Measurements from ENCODE around the gene FKBP1A. TPM values are rescaled to one million over a fixed set of nuclear protein-coding genes. Genes with fewer than 3 reads are reported as not detected.

The FKBP1A gene
- total and polyA plus RNA-seq, 2 of the 4 experiments (the other 2 are of a cell fraction): 120 to 528 TPM

DNA sequence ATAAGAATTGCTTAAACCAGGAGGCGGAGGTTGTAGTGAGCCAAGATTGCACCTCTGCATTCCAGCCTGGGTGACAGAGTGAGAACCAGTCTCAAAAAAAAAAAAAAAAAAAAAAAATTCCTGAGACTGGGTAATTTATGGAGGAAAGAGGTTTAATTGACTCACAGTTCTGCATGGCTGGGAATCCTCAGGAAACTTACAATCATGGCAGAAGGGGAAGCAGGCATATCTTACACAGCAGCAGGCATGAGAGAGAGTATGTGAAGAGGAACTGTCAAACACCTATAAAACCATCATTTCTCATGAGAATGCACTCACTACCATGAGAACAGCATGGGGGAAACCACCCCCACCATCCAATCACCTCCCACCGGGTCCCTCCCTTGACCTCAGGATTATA is 1.8 kb upstream of the FKBP1A start:
- ATAC-seq (ENCODE audit: low read depth) (no peak), DNase-seq (no peak)
- Histone ChIP-seq H4K5ac (ENCODE audit: low read depth, low read length) (no peak overlapping the region), H3K4me1 (ENCODE audit: control insufficient read depth, insufficient read depth, low read length) (peaks cover 17% of the 10 kb centered on the region), H3K9me3 (ENCODE audit: control insufficient read depth, insufficient read depth, low read length) (no peaks in the 10 kb centered on the region), H3K79me1 (ENCODE audit: low read depth in 1 of 2, low read length in 2 of 2) (peaks cover 9 to 39% of the 10 kb centered on the region in 2 experiments; a peak in 3 of 4 replicates), H4K20me1 (ENCODE audit: insufficient read depth, low read length) (peaks cover 27% of the 10 kb centered on the region), H3K4me3 (ENCODE audit: insufficient read depth, low read depth, low read length) (no peak overlapping the region), H3K14ac (replicated peaks; ENCODE audit: low read depth, low read length) (no peak overlapping the region), H3K9me1 (ENCODE audit: insufficient read depth, low read length) (peaks cover 24% of the 10 kb centered on the region), H2AFZ (replicated peaks; ENCODE audit: low read length, poor library complexity) (no peak overlapping the region), H3K4me2 (ENCODE audit: low read depth, low read length) (no peak overlapping the region), H2AK5ac (ENCODE audit: low read depth, low read length) (no peak overlapping the region), H3K9ac (ENCODE audit: low read depth, low read length) (no peak overlapping the region), H4K91ac (ENCODE audit: insufficient read depth, low read depth, low read length) (no peak overlapping the region), H3K27me3 (ENCODE audit: control insufficient read depth, insufficient read depth, low read length) (no peaks in the 10 kb centered on the region), H3K18ac (ENCODE audit: low read depth, low read length) (no peak overlapping the region), H3K4ac (ENCODE audit: low read depth, low read length) (no peak overlapping the region), H3K56ac (ENCODE audit: extremely low read depth, insufficient read depth, low read length) (no peak overlapping the region), H2AK9ac (replicated peaks; ENCODE audit: low read depth, low read length, poor library complexity) (no peak overlapping the region), H3K36me3 (ENCODE audit: control insufficient read depth, insufficient read depth, low read length) (peaks cover 5% of the 10 kb centered on the region), H3K23ac (ENCODE audit: low read depth, low read length) (no peak overlapping the region), H4K8ac (ENCODE audit: low read depth in 2 of 2, low read length in 2 of 2) (no peak overlapping the region), H3K27ac (ENCODE audit: insufficient read depth, low read length) (no peak overlapping the region), H2BK5ac (ENCODE audit: low read depth, low read length, poor library complexity, severe bottlenecking) (no peak overlapping the region), H2BK120ac (ENCODE audit: low read depth, low read length) (no peak overlapping the region), H2BK15ac (ENCODE audit: low read depth, low read length) (no peak overlapping the region), H2BK20ac (ENCODE audit: low read depth, low read length) (no peak overlapping the region)
- TF ChIP-seq RCOR1 (IDR thresholded peaks at IDR 0.05; ENCODE audit: insufficient replicate concordance, low read length): no peak
- TF ChIP-seq, protein P1, sequence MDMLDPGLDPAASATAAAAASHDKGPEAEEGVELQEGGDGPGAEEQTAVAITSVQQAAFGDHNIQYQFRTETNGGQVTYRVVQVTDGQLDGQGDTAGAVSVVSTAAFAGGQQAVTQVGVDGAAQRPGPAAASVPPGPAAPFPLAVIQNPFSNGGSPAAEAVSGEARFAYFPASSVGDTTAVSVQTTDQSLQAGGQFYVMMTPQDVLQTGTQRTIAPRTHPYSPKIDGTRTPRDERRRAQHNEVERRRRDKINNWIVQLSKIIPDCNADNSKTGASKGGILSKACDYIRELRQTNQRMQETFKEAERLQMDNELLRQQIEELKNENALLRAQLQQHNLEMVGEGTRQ (IDR thresholded peaks at IDR 0.05; ENCODE audit: low read depth, low read length): no peak
- no peak for TF ChIP-seq ELK1 (IDR thresholded peaks at IDR 0.05; ENCODE audit: borderline replicate concordance, low read depth, low read length)
- no peak for TF ChIP-seq NFE2L2 (IDR thresholded peaks at IDR 0.05; ENCODE audit: low read depth, low read length)
- TF ChIP-seq MXI1 (IDR thresholded peaks at IDR 0.05; ENCODE audit: borderline replicate concordance, low read depth, low read length): no peak
- TF ChIP-seq MAZ (IDR thresholded peaks at IDR 0.05; ENCODE audit: borderline replicate concordance, low read depth, low read length): no peak
- TF ChIP-seq BHLHE40 (IDR thresholded peaks at IDR 0.05; ENCODE audit: low read depth, low read length): no peak
- no peak for TF ChIP-seq CHD1 (IDR thresholded peaks at IDR 0.05; ENCODE audit: low read depth, low read length)
- TF ChIP-seq MAFK (IDR thresholded peaks at IDR 0.05; ENCODE audit: low read depth, low read length): no peak
- TF ChIP-seq CEBPB (IDR thresholded peaks at IDR 0.05; ENCODE audit: low read depth, low read length): no peak
- no peak for TF ChIP-seq FOS (IDR thresholded peaks at IDR 0.05; ENCODE audit: low read depth, low read length)
- TF ChIP-seq SMC3 (IDR thresholded peaks at IDR 0.05; ENCODE audit: low read depth, low read length): no peak
- dilution Hi-C loops (cut with HindIII; ENCODE audit: low sequenced_read_pairs, unreplicated experiment): no loop called here
- BruUV-seq (replicated peaks): no TSS peak
- WGBS, 2 experiments (ENCODE audit: extremely low coverage in 2 of 2, insufficient read length in 1 of 2): no CpG with 5 or more reads among the region's 2 CpGs
- ChIA-PET CTCF (no interaction called here), POLR2A (ENCODE audit: unreplicated experiment) (no interaction called here)
- in situ Hi-C loops (cut with MboI; ENCODE audit: low sequenced_read_pairs): no loop called here
- intact Hi-C loops (cut with micrococcal nuclease): loop anchor here (5.0 to 10.0 kb wide), 2 partner anchors 38 to 180 kb away; no protein-coding TSS in a partner anchor
